ENCODE data around the gene ZNF234. TPM values are rescaled to one million over a fixed set of nuclear protein-coding genes. Genes with fewer than 3 reads are reported as not detected.

The ZNF234 gene
- total RNA-seq, 4 donors from 2014 or later, result 0.88 to 8.4 (median 3.4) TPM

DNA sequence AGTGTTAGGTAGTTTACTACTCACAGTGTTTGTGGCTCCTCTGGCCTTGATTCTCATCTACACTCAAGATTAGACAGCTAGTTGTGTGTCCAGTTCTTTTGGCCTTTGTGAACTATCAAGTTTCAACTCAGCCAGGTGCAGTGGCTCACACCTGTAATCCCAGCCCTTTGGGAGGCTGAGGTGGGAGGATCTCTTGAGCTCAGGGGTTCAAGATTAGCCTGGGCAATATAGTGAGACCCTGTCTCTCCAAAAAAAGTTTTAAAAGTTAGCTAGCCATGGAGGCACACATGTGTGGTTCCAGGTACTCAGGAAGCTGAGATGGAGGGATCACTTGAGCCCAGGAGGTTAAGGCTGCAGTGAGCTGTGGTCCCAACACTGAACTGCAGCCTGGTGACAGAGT lies 39.6 kb downstream of the ZNF234 start:
- TF ChIP-seq, protein P1, sequence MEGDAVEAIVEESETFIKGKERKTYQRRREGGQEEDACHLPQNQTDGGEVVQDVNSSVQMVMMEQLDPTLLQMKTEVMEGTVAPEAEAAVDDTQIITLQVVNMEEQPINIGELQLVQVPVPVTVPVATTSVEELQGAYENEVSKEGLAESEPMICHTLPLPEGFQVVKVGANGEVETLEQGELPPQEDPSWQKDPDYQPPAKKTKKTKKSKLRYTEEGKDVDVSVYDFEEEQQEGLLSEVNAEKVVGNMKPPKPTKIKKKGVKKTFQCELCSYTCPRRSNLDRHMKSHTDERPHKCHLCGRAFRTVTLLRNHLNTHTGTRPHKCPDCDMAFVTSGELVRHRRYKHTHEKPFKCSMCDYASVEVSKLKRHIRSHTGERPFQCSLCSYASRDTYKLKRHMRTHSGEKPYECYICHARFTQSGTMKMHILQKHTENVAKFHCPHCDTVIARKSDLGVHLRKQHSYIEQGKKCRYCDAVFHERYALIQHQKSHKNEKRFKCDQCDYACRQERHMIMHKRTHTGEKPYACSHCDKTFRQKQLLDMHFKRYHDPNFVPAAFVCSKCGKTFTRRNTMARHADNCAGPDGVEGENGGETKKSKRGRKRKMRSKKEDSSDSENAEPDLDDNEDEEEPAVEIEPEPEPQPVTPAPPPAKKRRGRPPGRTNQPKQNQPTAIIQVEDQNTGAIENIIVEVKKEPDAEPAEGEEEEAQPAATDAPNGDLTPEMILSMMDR (IDR thresholded peaks at IDR 0.05), result no peak
- TF ChIP-seq POLR2A (IDR thresholded peaks at IDR 0.05), result no peak

DNA sequence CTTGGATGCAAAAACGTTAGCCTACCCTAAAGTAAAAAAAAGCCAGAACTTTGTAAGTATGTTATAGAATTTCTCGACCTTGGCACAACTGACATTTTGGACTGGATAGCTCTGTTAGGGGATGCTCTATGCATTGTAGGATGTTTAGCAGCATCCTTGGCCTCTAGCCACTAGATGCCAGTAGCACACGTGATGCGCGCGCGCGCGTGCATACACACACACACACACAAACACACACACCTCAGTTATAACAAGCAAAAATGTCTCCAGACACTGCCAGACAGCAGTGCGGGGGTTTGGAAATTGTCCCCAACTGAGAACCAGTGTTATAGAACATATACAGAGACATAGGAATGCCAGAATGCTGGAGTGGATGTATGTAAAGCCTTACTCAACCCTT lies 40.8 kb downstream of the ZNF234 start:
- H3K36me3 ChIP-seq, result peaks cover 0 to 2% (median 0%) of the 10 kb centered on the region in 3 donors
- no peak for DNase-seq
- TF ChIP-seq POLR2A (IDR thresholded peaks at IDR 0.05), result no peak
- TF ChIP-seq, protein P1 (IDR thresholded peaks at IDR 0.05), result no peak

More for the DNA sequence above, 39.6 kb downstream of the ZNF234 start:
- no peak for DNase-seq
- Histone ChIP-seq H3K27ac (no peak overlapping the region), H3K4me3 (no peak overlapping the region), H3K9me3 (peaks cover 0 to 90% (median 64%) of the 10 kb centered on the region in 3 donors), H3K27me3 (no peaks in the 10 kb centered on the region), H3K4me1 (no peaks in the 10 kb centered on the region), H3K36me3 (peaks cover 0 to 14% (median 7%) of the 10 kb centered on the region in 3 donors)
- intact Hi-C loops (cut with DNase I), result no loop called here

DNA sequence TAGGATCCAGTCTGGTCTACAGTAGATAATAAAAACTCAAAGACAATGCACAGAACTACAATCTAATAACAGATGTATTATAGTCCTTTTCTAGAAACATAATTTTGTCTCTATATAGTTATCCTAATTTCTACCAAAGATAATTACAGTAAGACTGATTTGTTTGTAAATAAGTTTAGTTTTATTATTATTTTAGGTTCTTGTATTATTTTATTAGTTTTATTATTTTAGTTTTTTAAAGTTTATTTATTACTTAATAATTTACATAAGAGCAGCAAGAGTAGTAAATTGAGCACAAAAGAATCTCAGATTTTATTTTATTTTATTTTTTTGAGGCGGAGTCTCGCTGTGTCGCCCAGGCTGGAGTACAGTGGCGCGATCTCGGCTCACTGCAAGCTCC lies 48.7 kb downstream of the ZNF234 start:
- 94 to 95% methylated on average over 6 of the region's 6 CpGs for WGBS, 2 donors
- intact Hi-C loops (cut with DNase I), result no loop called here
- H3K4me3 ChIP-seq, result no peak overlapping the region
- peaks cover 0 to 49% (median 11%) of the 10 kb centered on the region in 3 donors for H3K9me3 ChIP-seq
- no peaks in the 10 kb centered on the region for H3K4me1 ChIP-seq
- DNase-seq, result no peak
- H3K27me3 ChIP-seq, result no peaks in the 10 kb centered on the region
- no peak overlapping the region for H3K27ac ChIP-seq
- TF ChIP-seq POLR2A (IDR thresholded peaks at IDR 0.05), result no peak
- TF ChIP-seq, protein P1 (IDR thresholded peaks at IDR 0.05), result no peak
- H3K36me3 ChIP-seq, result no peaks in the 10 kb centered on the region

More for the DNA sequence above, 40.8 kb downstream of the ZNF234 start:
- H3K4me1 ChIP-seq, result no peaks in the 10 kb centered on the region
- intact Hi-C loops (cut with DNase I), result no loop called here
- WGBS, 2 donors, result 81 to 89% methylated on average over 9 to 10 of the region's 10 CpGs
- H3K27ac ChIP-seq, result no peak overlapping the region
- peaks cover 0 to 78% (median 58%) of the 10 kb centered on the region in 3 donors for H3K9me3 ChIP-seq
- H3K27me3 ChIP-seq, result no peaks in the 10 kb centered on the region
- H3K4me3 ChIP-seq, result no peak overlapping the region

DNA sequence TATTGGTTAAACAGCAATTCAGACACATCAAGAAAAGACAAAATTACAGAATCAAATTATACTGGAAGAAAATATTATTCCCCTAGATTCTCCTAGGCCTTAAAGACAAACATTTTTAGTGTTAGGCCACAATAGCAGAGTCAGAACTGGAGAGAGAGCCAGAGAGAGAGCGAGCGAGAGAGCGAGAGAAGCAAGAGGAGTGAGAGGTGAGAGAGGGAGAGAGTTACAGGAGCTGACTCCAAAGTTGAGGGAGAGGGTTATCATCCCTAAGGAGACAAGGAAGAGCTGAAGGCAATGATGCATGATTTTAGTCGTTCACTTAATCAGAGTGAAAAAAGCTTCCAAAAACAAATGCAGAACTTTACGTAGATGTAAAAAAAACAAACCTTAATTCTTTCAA lies 50.8 kb downstream of the ZNF234 start:
- Histone ChIP-seq H3K4me3 (no peak overlapping the region), H3K36me3 (no peaks in the 10 kb centered on the region), H3K9me3 (peaks cover 0 to 47% (median 4%) of the 10 kb centered on the region in 3 donors), H3K27me3 (no peaks in the 10 kb centered on the region), H3K27ac (no peak overlapping the region), H3K4me1 (no peaks in the 10 kb centered on the region)
- 75 to 80% methylated on average over 5 of the region's 5 CpGs for whole genome bisulfite sequencing, 2 donors
- intact Hi-C loops (cut with DNase I), result no loop called here
- DNase-seq, result no peak
- TF ChIP-seq POLR2A (IDR thresholded peaks at IDR 0.05), result no peak
- TF ChIP-seq, protein P1 (IDR thresholded peaks at IDR 0.05), result no peak

DNA sequence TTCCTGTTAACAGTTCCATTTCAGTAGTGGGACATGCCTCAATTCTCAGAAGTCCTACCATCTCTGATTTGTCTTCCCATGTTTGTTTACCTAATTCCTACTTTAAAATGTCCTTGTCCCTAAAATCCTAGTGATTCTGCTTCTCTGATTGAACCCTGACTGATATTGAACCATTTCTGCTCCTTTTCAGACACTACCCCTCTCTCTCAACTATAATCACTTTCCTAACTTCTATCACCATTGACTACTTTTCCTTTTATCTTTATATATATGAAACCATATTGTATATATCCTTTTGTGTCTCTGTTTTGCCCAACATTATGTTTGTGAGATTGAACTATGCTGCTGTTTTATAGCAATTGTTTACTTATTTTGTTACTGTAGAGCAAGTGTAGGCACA lies 55.4 kb downstream of the ZNF234 start:
- intact Hi-C loops (cut with DNase I), result no loop called here
- H3K9me3 ChIP-seq, result peaks cover 0 to 37% (median 4%) of the 10 kb centered on the region in 3 donors

More for the DNA sequence above, 55.4 kb downstream of the ZNF234 start:
- no peak overlapping the region for H3K4me3 ChIP-seq
- no peaks in the 10 kb centered on the region for H3K4me1 ChIP-seq
- no peaks in the 10 kb centered on the region for H3K27me3 ChIP-seq
- no peak for TF ChIP-seq POLR2A (IDR thresholded peaks at IDR 0.05)
- TF ChIP-seq, protein P1 (IDR thresholded peaks at IDR 0.05), result no peak
- DNase-seq, result no peak
- H3K36me3 ChIP-seq, result peaks cover 0 to 6% (median 0%) of the 10 kb centered on the region in 3 donors
- no peak overlapping the region for H3K27ac ChIP-seq
